HepG2 (cell line): ENCODE data around the gene ARHGAP9. TPM values are rescaled to one million over a fixed set of nuclear protein-coding genes. Genes with fewer than 3 reads are reported as not detected.

ENCODE experiments used
- ATAC-seq: fragments of 200-7000 bp; cut with Tn5 transposase; 3 replicates; pipeline ENCODE4 v1.9.1; 2020; ENCODE audit warnings: mild to moderate bottlenecking, moderate library complexity
- BruUV-seq: library from RNA; stranded (reverse); fragments of 400-500 nt; replicated peaks from 2 replicates; lab custom pipeline; 2021; lab: Mats Ljungman, UMichigan
- CTCF ChIA-PET: fragments of 300-600 bp; formaldehyde crosslinking; extraction: SDS; loops from one replicate; lab custom pipeline; 2021; ENCODE audit warnings: low total read pairs, inconsistent platforms, low intra/inter-chr PET ratio; lab: Yijun Ruan, JAX
- POLR2A ChIA-PET: fragments of 350-600 bp; sonication (Branson Sonifier 250); formaldehyde crosslinking; loops from one replicate; lab custom pipeline; 2020; ENCODE audit warnings: antibody characterized with exemption, inconsistent platforms; lab: Yijun Ruan, JAX
- DNase-seq: peaks from one replicate; pipeline ENCODE4 v3.0.0-alpha.2; 2015; ENCODE audit warnings: low spot score
- FAIRE-seq: peaks from 3 replicates; lab custom pipeline; 2011; peaks lifted over from hg19 to GRCh38; lab: Jason Lieb, UNC
- H2AFZ ChIP-seq: one replicate; pipeline ENCODE4 v1.6.1; 2011; ENCODE audit warnings: low read length, inconsistent platforms
- H3K27ac ChIP-seq: fragments of 300-600 bp; 3 replicates; pipeline ENCODE4 v1.8.0; 2011; ENCODE audit warnings: mixed run types, mild to moderate bottlenecking, mixed read lengths, low read length, inconsistent platforms; ENCODE audit not compliant: insufficient read depth; ENCODE audit errors: extremely low read length
- H3K27me3 ChIP-seq, 2 experiments: fragments of 200-600 bp in 1 of 2; 2 replicates in 1 of 2; 3 replicates in 1 of 2; pipeline versions ENCODE4 v1.6.0 to v1.8.0; 2011; ENCODE audit warnings: low read length in 2 of 2, mild to moderate bottlenecking in 2 of 2, moderate library complexity in 2 of 2, inconsistent platforms in 1 of 2; ENCODE audit not compliant: insufficient read depth in 2 of 2, control insufficient read depth in 1 of 2
- H3K36me3 ChIP-seq, 2 experiments: fragments of 200-600 bp in 1 of 2; replicated peaks in 1 of 2; 2 replicates in 1 of 2; 3 replicates in 1 of 2; pipeline versions ENCODE4 v1.5.1 to v1.8.0; 2011; ENCODE audit warnings: low read length in 2 of 2, inconsistent platforms in 1 of 2; ENCODE audit not compliant: insufficient read depth in 2 of 2, control insufficient read depth in 1 of 2
- H3K4me1 ChIP-seq: 2 replicates; pipeline ENCODE4 v1.5.1; 2012; ENCODE audit warnings: low read length, inconsistent platforms; ENCODE audit not compliant: insufficient read depth
- H3K4me2 ChIP-seq: 2 replicates; pipeline ENCODE4 v1.6.0; 2011; ENCODE audit warnings: low read depth, low read length, inconsistent platforms
- H3K4me3 ChIP-seq, 3 experiments: fragments of 200-600 bp in 1 of 3; sonication (generic), shearing (Covaris generic) in 1 of 3; replicated peaks in 1 of 3; 2 replicates each; pipeline ENCODE4 v1.5.1; 2011 to 2016; ENCODE audit warnings: low read length in 3 of 3, inconsistent platforms in 2 of 3, low read depth in 2 of 3, mild to moderate bottlenecking in 2 of 3, control low read depth in 1 of 3, mixed read lengths in 1 of 3; ENCODE audit not compliant: insufficient read depth in 1 of 3
- H3K79me2 ChIP-seq: one replicate; pipeline ENCODE4 v1.6.1; 2011; ENCODE audit warnings: low read length, inconsistent platforms; ENCODE audit not compliant: insufficient read depth
- H3K9ac ChIP-seq: 2 replicates; pipeline ENCODE4 v1.6.0; 2011; ENCODE audit warnings: mild to moderate bottlenecking, low read depth, low read length, inconsistent platforms; ENCODE audit not compliant: insufficient read depth
- H3K9me3 ChIP-seq: 2 replicates; pipeline ENCODE4 v1.5.1; 2012; ENCODE audit warnings: mild to moderate bottlenecking, low read length
- H4K20me1 ChIP-seq: 2 replicates; pipeline ENCODE4 v1.6.0; 2011; ENCODE audit warnings: inconsistent platforms, mild to moderate bottlenecking, low read length, moderate library complexity; ENCODE audit not compliant: insufficient read depth
- AHDC1 ChIP-seq: sonication (generic); formaldehyde crosslinking; IDR thresholded peaks from 2 replicates; pipeline ENCODE4 v1.5.1; 2020; ENCODE audit warnings: mild to moderate bottlenecking, missing genetic modification reagents, borderline replicate concordance
- NFKB2 ChIP-seq: sonication (generic); formaldehyde crosslinking; IDR thresholded peaks from 2 replicates; pipeline ENCODE4 v1.4.0; 2020; ENCODE audit warnings: missing genetic modification reagents, borderline replicate concordance
- REXO4 ChIP-seq: sonication (generic); formaldehyde crosslinking; IDR thresholded peaks from 2 replicates; pipeline ENCODE4 v1.8.0; 2022; ENCODE audit warnings: missing genetic modification reagents, mild to moderate bottlenecking, borderline replicate concordance
- SAP130 ChIP-seq: IDR thresholded peaks from 2 replicates; pipeline ENCODE4 v1.6.1; 2016; ENCODE audit warnings: low read depth
- WGBS: methylation state at CpG from one replicate; pipeline ENCODE4 v1.1.6; 2017; ENCODE audit warnings: low lambda C conversion rate; 5-methylcytosine and 5-hydroxymethylcytosine counted together
- in situ Hi-C: cut with HindIII; loops from 2 replicates; pipeline ENCODE4 v1.10.0; 2017; ENCODE audit warnings: low pct_unique_long_range_greater_than_20kb; ENCODE audit not compliant: extremely low pct_ligation_motif_present
- intact Hi-C: fragments of 100-400 bp; cut with micrococcal nuclease; formaldehyde crosslinking; loops from one replicate; pipeline ENCODE4 v1.10.0; 2022; ENCODE audit not compliant: unreplicated experiment
- polyA plus RNA-seq, 8 experiments: library from polyadenylated mRNA; depleted of rRNA in 3 of 8; stranded (reverse) in 7 of 8; unstranded in 1 of 8; fragments of >200 nt; fragmentation: Illumina TruSeq in 4 of 8; extraction: Trizol in 4 of 8; gene quantifications; 2 replicates each; pipeline versions ENCODE4 v1.2.1 to v1.2.3, GENCODE V29; 2011 to 2016; ENCODE audit warnings: low read depth in 4 of 8, missing spikeins in 1 of 8, mixed read lengths in 1 of 8; ENCODE audit not compliant: insufficient read depth in 1 of 8
- total RNA-seq, 5 experiments: library from RNA; depleted of rRNA; stranded (reverse); fragments of >200 nt; fragmentation: Illumina TruSeq; extraction: Trizol; gene quantifications; 2 replicates each; pipeline ENCODE4 v1.2.3, GENCODE V29; 2016; ENCODE audit warnings: low read depth in 1 of 5

Gene ARHGAP9
- total and polyA plus RNA-seq, 2 of the 13 experiments (the other 11 are each of a cell fraction or from before 2014, with no cell fraction given) = 0.18 to 1.2 TPM

DNA sequence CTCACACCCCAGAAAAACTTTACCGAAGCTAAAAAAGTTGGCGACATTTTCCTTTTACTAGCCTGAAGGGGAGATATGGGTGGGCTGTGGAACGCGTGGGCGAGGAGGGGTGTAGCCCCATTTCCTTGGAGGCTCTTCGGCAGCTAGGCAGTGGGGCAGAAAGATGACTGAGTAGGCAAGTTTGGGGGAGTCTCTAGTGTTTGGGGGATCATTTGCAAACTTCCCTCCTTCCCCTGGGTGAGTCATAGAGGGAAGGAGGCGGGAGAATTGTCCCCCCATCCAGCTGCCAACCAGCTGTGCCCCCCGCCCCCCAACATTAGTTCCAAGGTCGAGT, 17.8 kb downstream of the ARHGAP9 start:
- ChIA-PET POLR2A (interaction anchor here (1.0 to 1.3 kb wide), 2 partner anchors 55 to 58 kb away, joined by 3 to 4 read pairs; no protein-coding TSS in a partner anchor), CTCF (interaction anchor here (1.2 kb wide), 1 partner anchor 198 kb away, joined by 4 read pairs; no protein-coding TSS in a partner anchor)
- peak overlapping the region; percentile 39; the same call in 1 of the 2 replicates for H3K9ac ChIP-seq
- WGBS = 0% methylated on average over 7 of the region's 9 CpGs
- peak overlapping the region; percentile 99 for H3K4me2 ChIP-seq
- FAIRE-seq (no peak), ATAC-seq (no peak), DNase-seq (no peak)
- H3K27me3 ChIP-seq = peaks cover 0 to 30% of the 10 kb centered on the region in 2 experiments; a peak in 3 of 5 replicates
- intact Hi-C loops = loop anchor here (2.0 kb wide), 1 partner anchor 25 kb away; no protein-coding TSS in a partner anchor
- no peaks in the 10 kb centered on the region for H3K36me3 ChIP-seq
- no peaks in the 10 kb centered on the region for H4K20me1 ChIP-seq
- H3K27ac ChIP-seq = no peak overlapping the region
- H3K79me2 ChIP-seq = no peaks in the 10 kb centered on the region
- no TSS peak for BruUV-seq
- TF ChIP-seq AHDC1 (CRISPR knock-in tag) (no peak), REXO4 (CRISPR knock-in tag) (no peak), SAP130 (CRISPR knock-in tag) (0 out of 2 replicates have a peak, but pooled peaks have one; percentile 1), NFKB2 (peak; percentile 31; the same call in 1 of the 2 replicates)
- no peak overlapping the region for H2AFZ ChIP-seq
- peaks cover 55% of the 10 kb centered on the region for H3K4me1 ChIP-seq
- in situ Hi-C loops = no loop called here
- H3K9me3 ChIP-seq = no peaks in the 10 kb centered on the region
- peak overlapping the region; percentile 53 to 94 (median 68) for H3K4me3 ChIP-seq
